SK-MEL-5 (cell line): ENCODE measurements around the gene FBP1. TPM values are rescaled to one million over a fixed set of nuclear protein-coding genes. Genes with fewer than 3 reads are reported as not detected.

ENCODE experiments used
- DNase-seq: peaks from one replicate; pipeline ENCODE4 v3.0.0-alpha.2; 2016; ENCODE audit warnings: low read depth, low spot score
- in situ Hi-C: cut with HindIII; loops from 2 replicates; pipeline ENCODE4 v1.10.0; 2016; ENCODE audit warnings: low sequenced_read_pairs, high pct_unique_total_duplicates, low pct_unique_long_range_greater_than_20kb
- total RNA-seq: library from RNA; depleted of rRNA; stranded (reverse); fragments of >200 nt; shearing (Covaris generic); gene quantifications from 2 replicates; pipeline ENCODE4 v1.2.3, GENCODE V29; 2014; rRNA removed

Gene FBP1
- total RNA-seq, 1 experiment from 2014 or later: 0.71 TPM

DNA sequence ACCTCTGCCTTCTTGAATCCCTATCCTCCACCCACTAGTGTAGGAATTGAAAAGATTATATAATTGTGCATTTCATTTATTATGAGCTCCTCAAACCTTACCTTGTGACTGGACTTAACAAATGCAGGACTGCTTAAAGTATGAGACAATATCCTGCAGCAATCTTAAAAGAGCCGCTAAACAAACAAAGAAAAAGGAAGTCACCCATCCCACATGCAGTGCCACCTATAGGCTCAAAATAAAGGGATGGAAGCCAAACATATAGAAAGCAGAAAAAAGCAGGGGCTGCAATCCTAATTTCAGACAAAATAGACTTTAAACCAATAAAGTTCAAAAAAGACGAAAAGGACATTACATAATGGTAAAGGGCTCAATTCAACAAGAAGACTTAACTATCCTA lies 75.8 kb downstream of the FBP1 start:
- in situ Hi-C loops: no loop called here

DNA sequence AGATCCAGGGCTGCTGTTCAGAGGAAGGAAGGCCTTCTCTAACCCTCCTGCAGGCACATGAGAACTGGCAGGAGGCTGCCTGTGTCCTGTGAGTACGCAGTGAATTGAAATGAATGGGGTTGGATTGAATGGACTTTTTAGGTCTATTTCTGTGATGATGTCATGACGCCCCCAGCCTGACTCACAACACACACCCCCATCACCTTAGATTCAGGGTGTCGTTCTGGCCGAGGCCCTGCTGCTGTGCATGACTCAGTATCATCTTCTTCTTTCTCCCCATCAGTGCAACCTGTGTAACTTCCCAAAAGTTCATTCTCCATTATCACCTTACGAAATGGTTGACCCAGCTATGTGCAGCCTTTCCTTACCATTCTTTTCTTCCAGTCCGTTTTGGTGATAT lies 79.1 kb downstream of the FBP1 start:
- no peak for DNase-seq
- in situ Hi-C loops: no loop called here

More for the DNA sequence above, 75.8 kb downstream of the FBP1 start:
- DNase-seq: no peak

DNA sequence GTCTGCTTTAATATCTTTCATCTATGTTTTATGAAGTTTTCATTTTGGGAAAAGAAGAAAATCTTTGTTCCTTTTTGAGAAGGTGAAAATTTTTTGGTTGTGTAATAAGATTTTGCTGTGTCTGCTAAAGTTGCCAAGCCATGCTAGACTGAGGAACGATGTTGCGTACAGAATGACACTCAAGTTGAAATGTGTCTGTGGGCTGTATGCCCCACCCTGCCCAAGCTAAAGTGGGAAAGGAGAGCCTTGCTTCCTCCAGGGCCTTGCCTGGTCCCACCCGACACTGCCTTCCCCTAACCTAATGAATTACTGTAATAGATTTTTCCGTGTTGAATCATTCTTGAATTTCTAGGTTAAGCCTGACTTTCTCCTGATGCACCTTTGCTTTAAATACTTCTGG lies 81.9 kb downstream of the FBP1 start:
- in situ Hi-C loops: no loop called here
- DNase-seq: no peak

- in situ Hi-C loops: no loop called here
These were observed 84.6 kb downstream of the FBP1 start, which contains the start of gene PCAT7 for GRCh38 chr9:94554439-94555331. TSS of gene PCAT7 (plus strand) at chr9:94555083.

DNA sequence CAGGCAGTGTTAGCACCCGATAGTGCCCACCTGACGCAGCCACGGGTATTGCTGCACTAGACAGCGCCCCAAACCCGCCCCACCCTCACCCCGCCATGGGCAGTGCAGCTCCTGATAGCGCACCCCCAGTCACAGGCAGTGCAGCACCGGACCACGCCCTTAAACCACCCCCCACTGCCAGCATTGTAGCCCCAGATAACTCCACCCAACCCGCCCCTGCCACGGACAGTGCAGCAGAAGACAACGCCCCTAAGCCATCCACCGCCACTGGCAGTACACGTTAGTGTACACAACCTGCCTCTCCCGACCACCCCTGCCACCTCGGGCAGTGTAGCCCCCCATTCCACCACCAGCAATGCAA lies 85.3 kb downstream of the FBP1 start:
- DNase-seq: no peak
- in situ Hi-C loops: no loop called here

More at GRCh38 chr9:94554439-94555331, 84.6 kb downstream of the FBP1 start, which contains the start of gene PCAT7:
- peak; percentile 86 for DNase-seq

Other genes with a start within 250 kb of the FBP1 start
- gene PCAT7, start 84.4 kb downstream of the FBP1 start, total RNA-seq: 0.16 TPM in 1 of 2 replicates, not detected in the other
- not detected in 2 replicates for gene FBP2, start 45.7 kb downstream of the FBP1 start, total RNA-seq
- 18.8 and 20.8 TPM in 2 replicates for gene AOPEP, start 87.2 kb upstream of the FBP1 start, total RNA-seq